Fibroblast of skin of left biceps (primary cell): Measurements from ENCODE around the gene TACR1.
"Not testable (repeated sequence)": the region's sequence is repeated elsewhere in the genome, so short reads cannot be mapped to it uniquely, and the experiment has no call there.

ENCODE experiments used
- DNase-seq, 2 experiments: peaks; one replicate each; pipeline ENCODE4 v3.0.0-alpha.2; 2013; ENCODE audit warnings: low read depth in 2 of 2

TACR1 gene

DNA sequence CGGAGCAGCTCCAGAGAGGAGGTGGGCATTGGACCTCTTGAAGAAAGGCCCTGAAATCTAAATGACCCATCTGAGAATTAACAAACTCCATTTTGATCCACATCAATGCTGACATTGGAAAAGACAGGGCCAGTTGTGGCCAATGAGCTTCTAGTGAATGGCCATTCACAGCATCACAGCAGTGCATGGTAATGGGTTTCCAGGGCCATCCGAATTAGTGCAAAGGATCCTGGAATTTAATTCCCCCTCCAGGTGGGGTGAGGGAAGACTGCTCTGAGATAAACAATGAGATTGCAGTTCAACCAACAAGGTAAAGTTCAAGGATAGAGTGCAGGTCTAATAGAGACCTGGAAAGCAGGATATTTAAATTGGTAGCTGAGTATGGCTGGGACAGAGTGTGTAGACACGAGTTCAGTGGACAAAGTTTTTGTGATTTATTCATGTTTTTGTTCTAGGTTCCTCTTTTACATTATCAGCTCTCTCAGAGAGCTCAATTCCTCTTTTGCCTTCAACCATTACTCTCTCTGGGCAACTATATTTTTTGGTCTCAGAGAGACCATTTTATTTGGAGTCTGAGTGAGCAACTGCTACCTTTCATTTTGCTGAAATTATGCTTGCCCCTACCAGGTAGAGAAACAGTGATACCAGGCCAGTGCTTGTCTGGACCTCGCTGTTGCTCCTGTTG lies 5.0 kb downstream of the TACR1 start:
- no peak for DNase-seq

DNA sequence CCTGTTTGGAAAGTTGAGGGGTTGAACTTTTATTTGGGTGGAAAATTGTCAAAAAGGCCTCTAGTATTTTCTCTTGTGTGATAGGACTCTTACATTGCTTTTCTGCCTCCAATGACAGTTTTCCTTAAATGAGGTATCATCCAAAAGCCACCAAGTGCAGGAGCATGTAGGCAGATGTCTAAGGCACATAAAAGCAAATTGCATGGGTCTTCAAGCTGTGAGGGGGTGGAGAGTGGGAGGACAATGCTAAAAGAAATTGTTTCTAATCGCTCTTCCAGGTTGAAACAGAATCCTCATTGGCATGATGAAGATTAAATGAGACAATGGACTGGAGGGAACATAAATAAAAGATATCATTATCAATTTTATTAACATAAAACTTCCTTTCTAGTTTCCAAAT lies 6.8 kb downstream of the TACR1 start:
- no peak for DNase-seq

DNA sequence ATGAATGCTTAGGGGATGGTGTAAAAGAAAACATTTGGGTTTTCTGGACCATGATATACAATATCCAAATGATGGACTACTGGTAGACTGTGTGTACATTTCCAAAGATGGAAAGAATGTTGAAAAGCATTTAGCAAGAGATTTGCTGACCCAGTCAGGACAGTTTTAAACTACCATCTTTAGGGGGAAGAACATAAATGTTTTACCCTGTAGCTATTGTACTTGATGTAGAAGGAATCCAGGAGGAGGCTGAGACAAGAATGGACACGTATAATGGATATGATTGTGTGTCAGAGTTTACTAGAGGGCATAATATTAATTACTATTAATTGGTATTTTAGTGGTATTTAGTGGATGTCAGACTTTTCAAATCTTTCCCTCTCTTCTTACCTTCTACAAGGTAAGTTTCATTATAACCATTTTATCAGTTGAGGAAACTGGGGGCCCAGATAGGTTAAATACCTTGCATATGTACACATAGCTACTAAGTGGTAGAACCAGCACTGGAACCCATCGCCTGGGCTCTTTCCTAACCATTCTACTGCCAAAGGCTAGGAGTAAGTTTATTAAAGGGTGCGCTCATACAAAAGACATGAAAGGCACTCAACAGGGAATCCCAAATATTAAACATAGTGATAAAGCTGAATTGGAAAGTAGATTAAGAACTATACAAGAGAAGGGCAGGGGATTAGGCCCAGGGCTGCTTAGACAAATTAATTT lies 8.9 kb downstream of the TACR1 start:
- no peak for DNase-seq

DNA sequence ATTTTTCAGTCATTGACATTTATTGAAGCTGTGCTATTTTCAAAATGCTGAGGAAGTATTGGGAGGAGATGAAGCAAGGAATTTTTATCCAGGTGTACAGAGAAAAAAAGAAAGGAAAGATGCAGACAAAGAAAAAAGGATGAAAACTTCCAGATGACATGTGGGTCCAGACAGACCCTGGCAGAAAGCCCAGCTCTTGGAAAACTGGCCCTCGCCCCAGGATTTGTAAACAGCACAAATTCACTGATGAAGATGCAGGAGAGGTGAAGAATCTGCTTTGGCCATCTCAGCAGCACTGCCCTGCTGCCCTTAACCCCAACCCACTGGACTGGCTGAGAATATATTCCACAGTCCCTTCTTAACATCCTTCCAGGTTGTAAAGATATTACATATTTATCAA lies 12.5 kb downstream of the TACR1 start:
- DNase-seq, result no peak

DNA sequence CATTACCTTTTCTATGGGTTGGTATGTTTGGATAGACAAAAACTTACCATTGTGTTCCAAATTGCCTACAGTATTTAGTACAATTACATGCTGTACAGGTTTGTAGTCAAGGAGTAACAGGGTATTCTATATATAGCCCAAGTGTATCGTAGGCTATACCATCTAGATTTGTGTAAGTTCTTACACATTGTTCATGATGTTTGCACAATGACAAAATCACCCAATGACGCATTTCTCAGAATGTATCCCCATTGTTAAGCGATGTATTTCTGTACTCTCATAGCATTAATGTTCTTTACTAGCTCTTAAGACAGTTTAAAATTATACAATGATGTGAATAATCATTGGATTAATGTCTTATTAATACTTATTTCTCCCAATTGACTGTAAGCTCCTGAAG lies 16.7 kb downstream of the TACR1 start:
- no peak for DNase-seq

DNA sequence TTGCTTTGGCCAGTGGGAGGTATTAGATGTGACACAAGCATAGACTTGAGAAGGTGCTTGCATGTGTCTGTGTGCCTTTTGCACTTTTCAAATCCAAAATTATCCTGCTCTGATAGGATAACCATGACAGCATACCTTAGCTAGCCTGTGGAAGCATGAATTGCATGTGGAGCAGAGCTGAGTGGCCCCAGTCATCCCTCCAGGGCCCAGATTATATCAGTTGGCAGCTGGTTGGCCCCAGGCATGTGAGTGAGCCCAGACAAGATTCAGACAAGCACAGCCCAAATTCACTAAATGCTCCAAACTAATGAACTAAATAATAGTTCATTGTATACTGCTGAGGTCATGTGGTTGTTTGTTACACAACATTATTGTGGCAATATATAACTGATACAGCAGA lies 18.8 kb downstream of the TACR1 start:
- no peak for DNase-seq

DNA sequence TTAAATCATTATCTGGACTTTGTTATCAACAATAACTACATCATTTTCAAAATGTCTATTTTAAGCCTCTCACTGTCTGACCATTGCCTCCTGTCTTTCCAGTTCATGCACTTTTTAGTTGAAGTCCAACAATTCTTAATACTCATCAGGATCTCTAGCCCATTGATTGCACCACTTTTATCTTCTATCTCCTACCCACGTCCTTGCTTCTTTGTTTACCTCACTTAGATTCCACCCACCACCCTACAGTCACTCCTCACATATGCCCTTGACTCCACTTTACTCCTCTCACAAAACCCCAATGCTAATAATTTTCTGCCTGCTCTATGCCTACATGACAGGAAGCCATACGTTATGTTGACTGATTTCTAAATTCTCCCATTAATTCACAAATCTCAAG lies 21.9 kb downstream of the TACR1 start:
- no peak for DNase-seq

DNA sequence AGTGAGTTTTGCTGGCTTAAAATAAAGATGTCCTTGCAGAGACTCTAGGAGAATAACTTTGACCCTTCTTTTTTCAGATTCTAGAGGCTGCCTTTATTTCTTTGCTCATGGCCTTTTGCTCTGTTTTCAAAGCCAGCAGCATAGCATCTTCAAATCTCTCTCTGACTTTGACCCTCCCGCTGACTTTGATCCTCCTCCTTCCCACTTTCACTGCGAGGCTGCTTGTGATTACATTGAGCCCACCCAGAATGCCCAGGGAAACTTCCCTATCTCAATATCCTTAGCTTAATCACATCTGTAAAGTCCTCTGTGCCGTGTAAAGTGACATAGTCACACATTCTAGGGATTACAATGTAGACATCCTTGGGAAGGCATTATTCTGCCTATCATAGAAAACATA lies 23.9 kb downstream of the TACR1 start:
- no peak for DNase-seq

DNA sequence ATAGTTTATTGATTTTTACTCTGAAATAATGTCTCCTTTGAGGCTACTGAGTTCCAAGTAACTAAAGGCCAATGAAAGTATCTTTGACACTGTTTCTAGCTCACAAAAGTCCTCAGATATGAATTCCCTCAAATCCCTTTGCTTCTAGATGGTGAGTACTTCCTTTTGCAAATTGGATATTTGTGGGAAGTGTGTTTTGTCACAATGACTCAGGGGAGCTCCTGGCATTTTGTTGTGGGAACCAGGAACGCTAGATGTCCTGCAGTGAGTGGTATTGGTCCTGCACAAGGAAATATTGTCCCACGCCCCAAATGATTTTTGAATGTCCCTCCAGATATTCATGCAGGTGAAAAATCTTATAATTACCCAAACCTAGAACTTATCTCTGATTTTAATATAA lies 24.3 kb downstream of the TACR1 start:
- no peak for DNase-seq

DNA sequence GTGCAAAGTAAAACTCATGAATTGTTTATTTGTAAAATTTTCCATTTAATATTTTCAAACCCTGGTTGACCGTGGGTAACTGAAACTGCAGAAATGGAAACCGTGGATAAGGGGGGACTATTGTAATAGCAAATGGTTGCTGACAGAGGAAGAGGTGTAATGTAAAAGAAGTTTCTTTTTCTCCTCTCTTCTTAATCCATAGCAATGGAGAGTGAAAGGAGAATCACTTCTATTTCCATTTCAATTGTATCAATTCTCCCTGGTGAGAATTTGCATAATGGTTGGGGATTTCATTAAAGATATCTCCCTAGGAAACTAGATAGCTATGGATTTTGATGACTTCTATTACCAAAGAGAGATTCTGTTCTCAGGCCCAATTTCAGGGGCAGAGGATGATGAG lies 24.8 kb downstream of the TACR1 start:
- DNase-seq, result no peak

DNA sequence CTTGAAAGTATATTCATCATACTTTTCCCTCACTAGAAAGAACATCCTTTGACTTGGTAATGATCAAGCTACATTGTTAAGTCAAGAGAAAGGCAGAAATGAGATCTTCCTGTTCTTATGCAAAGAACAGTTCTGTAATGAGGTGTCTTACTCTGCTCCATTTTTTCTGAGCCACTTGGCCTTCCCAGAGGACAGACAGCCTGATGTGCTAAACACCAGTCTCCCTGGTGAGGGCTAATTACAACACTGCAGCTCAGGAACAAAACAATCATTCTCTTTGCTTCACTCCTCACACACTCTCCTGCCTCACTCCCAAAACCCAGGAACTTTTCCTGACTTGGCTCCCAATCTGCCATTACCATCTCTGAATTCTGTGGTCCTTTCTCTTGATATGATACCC lies 25.6 kb downstream of the TACR1 start:
- DNase-seq, result no peak

DNA sequence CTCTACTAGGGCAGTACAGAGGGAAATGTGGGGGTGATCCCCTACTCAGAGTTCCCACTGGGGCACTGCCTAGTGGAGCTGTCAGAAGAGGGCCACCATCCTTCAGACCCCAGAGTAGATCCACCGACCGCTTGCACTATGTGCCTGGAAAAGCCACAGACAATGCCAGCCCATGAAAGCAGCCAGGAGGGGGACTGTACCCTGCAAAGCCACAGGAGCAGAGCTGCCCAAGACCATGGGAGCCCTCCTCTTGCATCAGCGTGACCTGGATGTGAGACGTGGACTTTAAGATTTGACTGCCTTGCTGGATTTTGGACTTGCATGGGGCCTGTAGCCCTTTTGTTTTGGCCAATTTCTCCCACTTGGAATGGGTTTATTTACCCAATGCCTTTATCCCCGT lies 27.9 kb downstream of the TACR1 start:
- not testable (repeated sequence) for DNase-seq

DNA sequence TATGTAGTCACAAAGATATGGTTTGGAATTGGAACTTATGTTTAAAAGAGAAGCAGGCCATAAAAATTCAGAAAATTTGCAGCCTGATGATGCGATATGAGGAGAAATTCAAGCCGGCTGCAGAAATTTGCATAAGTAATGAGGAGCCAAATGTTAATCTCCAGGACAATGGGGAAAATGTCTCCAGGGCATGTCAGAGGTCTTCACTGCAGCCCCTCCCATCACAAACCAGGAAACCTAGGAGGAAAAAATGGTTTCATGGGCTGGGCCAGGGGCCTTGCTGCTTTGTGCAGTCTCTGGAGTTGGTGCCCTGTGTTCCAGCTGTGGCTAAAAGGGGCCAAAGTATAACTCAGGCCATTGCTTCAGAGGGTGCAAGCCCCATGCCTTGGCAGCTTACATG lies 28.4 kb downstream of the TACR1 start:
- no peak for DNase-seq

DNA sequence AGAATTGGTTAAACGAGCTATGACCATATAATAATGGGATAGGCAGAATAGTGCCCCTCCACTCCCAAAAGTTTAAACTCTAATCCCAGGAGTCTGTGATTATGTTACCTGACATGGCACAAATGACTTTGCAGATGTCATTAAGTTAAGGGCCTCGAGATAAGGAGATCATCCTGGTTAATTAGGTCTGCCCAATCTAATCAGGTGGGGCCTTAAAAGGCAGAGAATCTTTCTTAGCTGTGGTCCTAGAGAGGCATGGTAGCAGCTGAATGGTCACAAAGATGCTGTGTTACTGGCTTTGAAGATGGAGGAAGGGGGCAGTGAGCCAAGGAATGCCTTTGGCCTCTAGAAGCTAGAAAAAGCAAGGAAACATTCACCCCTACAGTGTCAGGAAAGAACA lies 31.1 kb downstream of the TACR1 start:
- DNase-seq, result no peak

DNA sequence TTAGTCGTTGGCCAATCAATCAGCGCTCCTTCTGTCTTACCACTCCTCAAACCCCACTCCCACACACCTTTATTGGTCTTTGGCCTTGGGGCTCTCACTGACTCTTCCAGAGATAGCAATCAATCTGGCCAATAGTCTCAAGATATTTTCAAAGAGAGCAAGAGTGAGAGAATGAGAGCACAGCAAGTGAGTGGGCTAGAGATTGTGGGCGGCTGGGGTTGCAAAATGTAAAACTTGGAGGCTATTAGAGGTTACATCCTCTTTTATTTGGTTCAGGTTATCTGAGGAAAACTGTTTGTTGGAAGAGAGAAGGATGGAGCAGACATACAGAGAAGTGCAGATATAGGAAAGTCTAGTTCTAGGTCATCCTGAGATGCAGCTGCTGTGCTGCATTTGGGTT lies 32.8 kb downstream of the TACR1 start:
- DNase-seq, result no peak

DNA sequence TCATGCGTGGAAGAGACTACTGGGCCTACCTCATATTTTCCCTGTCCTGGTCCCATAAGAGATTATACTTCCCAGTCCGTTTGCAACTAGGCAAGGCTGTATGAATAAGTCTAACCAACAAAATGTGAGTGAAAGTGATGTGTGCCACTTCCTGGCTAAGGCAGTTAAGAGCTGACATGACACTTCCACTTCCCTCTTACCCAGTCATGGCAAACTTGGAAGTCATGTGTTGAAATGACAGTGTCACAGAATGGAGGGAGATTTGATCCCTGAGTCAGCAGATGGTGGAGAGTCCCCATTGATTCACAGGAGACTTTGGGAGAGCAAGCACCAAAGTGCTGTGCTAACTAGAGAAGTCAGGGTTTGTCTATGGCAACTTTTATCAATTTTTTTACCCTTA lies 36.4 kb downstream of the TACR1 start:
- no peak for DNase-seq

DNA sequence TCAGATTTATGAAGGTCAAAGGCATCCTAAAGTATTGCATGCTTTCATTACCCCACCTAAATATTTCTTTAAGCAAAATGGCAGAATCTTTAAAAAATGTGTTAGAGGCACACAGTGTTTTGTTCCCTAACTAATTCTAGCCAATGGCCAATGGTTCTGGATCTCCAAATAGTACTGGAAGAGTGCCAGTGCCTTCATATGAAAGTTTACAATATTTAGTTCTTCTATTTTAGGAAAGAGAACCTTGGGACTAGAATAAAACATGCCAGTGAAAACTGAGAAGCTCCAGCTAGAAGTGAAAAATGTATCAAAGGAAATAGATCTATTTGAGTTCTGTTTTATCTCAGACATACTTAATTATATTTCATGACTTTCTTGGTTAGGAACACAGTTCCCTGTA lies 37.1 kb downstream of the TACR1 start:
- DNase-seq, result no peak

DNA sequence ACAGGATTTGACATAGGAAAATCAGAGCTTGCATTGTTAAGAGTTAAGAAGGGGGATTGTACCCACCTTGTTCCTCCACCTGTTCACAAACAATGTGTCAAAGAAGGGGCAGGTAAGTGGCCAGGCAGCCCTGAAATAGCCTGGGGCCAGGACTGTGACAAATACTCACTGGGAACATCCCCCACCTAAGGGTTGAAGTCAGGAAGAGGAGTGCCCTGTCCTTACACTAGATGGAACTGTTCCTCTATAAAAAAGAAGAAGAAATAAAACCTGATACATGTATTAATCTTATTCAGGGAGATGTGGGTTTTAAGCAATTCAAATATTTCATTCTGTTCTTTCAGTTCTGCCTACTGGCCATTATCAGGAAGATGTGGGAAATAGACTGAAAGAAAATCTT lies 41.9 kb downstream of the TACR1 start:
- no peak for DNase-seq

DNA sequence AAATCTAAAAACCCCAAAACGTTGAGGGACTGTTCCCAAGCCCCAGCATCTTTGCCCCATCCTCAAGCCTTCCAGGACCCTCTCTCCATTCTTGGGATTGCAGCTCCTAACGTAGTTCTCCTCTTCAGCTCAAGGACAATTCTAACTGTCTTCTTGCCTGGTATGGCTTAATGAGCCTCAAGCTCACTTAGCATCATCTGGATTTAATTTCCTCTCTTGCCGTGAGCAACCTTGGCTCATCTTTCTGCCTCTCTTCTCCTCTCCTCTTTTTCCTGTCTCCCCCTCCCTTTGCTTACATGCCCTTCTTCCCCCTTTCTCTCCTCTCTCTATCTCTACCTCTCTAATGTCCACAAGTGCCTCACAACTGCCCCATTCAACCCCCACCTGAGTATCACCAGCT lies 44.2 kb downstream of the TACR1 start:
- peak; percentile 21 to 36 for DNase-seq

DNA sequence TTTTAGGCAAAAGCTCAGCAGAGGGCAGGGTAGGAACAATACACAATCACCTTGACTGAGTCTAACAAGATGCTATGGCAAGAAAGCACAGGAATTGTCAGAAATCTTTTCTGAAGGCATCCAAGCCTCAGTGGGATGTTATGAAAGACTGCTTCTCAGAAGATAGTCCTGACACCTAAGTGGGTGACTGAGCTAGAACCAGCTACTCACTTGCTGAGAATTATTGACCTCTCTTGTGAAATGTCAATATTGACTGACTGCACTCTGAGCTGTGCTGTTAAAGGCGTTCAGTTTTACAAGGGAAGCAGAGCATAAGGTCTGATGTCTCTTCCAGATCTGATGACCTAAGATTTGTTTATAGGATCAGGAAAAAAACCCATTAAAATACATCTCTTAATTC lies 46.1 kb downstream of the TACR1 start:
- no peak for DNase-seq

DNA sequence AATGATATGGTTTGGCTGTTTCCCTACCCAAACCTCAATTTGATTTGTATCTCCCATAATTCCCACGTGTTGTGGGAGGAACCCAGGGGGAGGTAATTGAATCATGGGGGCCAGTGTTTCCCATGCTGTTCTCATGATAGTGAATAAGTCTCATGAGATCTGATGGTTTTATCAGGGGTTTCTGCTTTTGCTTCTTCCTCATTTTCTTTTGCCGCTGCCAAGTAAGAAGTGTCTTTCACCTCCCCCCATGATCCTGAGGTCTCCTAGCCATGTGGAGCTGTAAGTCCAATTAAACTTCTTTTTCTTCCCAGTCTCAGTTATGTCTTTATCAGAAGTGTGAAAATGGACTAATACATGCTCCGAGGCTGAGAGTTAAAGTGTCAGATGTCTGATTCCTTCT lies 47.1 kb downstream of the TACR1 start:
- DNase-seq, result not testable (repeated sequence)

DNA sequence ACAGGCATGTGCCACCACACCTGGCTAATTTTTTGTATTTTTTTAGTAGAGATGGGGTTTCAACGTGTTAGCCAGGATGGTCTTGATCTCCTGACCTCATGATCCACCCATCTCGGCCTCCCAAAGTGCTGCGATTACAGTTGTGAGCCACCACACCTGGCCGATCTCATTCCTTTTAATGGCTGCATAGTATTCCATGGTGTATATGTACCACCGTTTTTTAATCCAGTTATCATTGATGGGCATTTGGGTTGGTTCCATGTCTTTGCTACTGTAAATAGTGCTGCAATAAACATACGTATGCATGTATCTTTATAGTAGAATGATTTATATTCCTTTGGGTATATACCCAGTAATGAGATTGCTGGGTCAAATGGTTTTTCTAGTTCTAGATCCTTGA lies 51.4 kb downstream of the TACR1 start:
- DNase-seq, result not testable (repeated sequence)

DNA sequence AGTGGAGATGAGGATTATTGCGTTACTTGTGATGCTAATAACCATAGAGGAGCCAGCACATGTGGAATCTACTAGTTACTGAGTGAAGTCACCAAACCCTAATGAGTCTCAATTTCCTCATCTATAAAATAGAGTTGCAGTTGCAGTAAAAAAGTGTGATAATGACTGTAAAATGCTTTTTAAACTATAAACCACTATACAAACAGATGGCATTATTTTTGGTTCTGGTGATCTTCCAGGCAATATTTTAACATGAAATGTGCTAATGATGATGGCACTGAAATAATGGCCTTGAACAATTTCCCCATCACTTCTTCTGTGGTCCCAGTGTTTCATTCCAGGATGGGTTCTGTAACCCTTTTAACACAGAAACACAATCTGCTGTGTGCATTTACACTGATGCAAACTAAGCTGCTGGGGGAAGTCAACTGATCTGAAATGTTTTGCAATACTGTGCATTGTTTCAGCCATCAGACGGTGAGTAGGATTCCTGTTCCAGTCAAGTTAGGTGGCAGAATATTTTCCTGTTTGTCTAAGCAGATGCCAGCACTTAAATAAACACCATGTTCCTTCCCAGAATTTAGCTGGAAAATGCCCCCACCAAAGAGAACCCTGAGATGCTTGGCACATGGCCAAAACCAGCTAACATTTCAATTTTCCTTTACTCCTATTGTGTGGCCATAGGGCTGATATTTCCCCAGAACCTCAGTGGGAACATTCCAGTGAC lies 52.6 kb downstream of the TACR1 start:
- peak; percentile 29 to 30 for DNase-seq
